ENCODE data around the gene DEXI. TPM values are rescaled to one million over a fixed set of nuclear protein-coding genes. Genes with fewer than 3 reads are reported as not detected.
A peak's percentile ranks its signal among the peaks of the same experiment; 100 is the strongest.

DEXI gene
- total RNA-seq, 1 donor from 2014 or later: 38.0 TPM

GRCh38 chr16:10964891-10965326, 22.6 kb upstream of the DEXI start:
- peaks cover 51% of the 10 kb centered on the region for H3K36me3 Mint-ChIP-seq (ENCODE audit: low read depth)
- H3K4me3 Mint-ChIP-seq: peak overlapping the region; percentile 57
- peak; percentile 87 for DNase-seq
- peaks cover 53% of the 10 kb centered on the region for H3K4me1 Mint-ChIP-seq
- H3K27me3 Mint-ChIP-seq: no peaks in the 10 kb centered on the region
- no peaks in the 10 kb centered on the region for H3K9me3 Mint-ChIP-seq
- H3K27ac Mint-ChIP-seq: peak overlapping the region; percentile 88
- intact Hi-C loops (cut with micrococcal nuclease): loop anchor here (1.0 to 10.0 kb wide), 14 partner anchors 8 to 749 kb away; partner anchors contain the start of gene LITAF

DNA sequence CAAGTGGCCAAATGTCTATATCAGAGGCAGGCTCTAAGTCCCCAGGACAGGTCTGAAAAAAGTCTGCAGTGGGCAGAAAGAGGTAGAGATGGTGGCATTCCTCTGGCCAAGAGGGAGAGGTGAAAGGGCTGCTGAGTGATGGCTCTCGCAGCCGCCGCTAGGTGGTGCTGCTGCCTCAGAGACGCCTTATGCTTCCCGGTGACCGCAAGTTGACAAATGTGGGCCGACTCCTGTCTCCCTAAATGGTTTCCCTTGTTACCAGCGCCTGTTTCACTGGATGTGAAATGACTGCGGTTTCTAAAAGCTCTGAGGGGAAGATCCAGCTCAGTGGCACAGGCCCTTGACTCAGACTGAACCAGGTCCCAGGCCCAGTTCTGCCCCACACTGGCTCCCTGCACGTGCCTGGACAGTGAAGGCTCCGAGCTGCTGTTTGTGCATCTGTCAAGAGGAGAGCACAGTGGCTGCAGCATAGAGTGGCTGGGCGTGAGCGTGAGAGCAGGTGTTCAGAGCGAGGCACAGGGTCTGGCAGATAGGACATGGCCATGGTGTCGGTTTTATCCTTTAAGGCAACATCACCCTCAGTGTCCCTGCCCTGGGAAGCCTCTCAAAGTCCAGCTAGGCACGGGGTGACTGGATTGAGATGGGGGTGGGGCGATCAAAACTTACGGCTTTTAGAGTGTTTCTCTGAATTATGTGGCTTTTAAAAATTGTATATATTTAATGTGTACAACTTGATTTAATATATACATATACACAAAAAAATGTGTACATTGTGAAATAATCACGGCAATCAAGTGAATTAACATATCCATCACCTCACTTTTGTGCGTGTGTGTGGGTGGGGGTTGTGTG, 22.0 kb upstream of the DEXI start:
- intact Hi-C loops (cut with micrococcal nuclease): loop anchor here (1.0 to 10.0 kb wide), 10 partner anchors 10 to 750 kb away; partner anchors contain the start of gene LITAF
- DNase-seq: peak; percentile 95
- Mint-ChIP-seq H3K36me3 (ENCODE audit: low read depth) (peaks cover 50% of the 10 kb centered on the region), H3K27ac (peak overlapping the region; percentile 97), H3K4me3 (peak overlapping the region; percentile 74), H3K27me3 (no peaks in the 10 kb centered on the region), H3K9me3 (no peaks in the 10 kb centered on the region), H3K4me1 (peaks cover 53% of the 10 kb centered on the region)

DNA sequence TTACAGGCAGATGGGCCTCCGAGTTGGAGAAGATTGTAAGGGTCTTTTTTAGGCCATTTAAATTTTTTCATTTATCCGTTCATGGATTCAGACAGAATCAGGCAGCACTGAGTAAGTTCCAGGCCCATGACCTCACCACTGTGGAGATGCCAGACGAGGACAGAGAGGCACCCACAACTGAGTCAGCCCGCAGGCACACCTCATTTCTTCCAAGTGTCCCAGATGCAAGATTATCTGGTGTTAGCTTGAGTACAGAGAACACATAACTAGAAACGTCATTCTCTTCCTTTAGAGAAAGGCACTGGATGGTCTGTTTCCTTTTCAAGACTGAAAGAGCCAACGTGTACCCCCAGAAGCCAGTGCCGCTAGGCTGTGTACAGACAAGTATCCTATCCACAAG, 19.0 kb upstream of the DEXI start:
- DNase-seq: no peak
- Mint-ChIP-seq H3K36me3 (ENCODE audit: low read depth) (peaks cover 40% of the 10 kb centered on the region), H3K27me3 (no peaks in the 10 kb centered on the region), H3K27ac (no peak overlapping the region), H3K4me1 (peaks cover 53% of the 10 kb centered on the region), H3K4me3 (no peak overlapping the region), H3K9me3 (no peaks in the 10 kb centered on the region)
- intact Hi-C loops (cut with micrococcal nuclease): loop anchor here (10.0 kb wide), 1 partner anchor 624 kb away; the partner anchor contains the start of gene LITAF

GRCh38 chr16:10959161-10959560, 16.9 kb upstream of the DEXI start:
- H3K9me3 Mint-ChIP-seq: no peaks in the 10 kb centered on the region
- H3K27me3 Mint-ChIP-seq: no peaks in the 10 kb centered on the region
- no peak overlapping the region for H3K27ac Mint-ChIP-seq
- peaks cover 34% of the 10 kb centered on the region for H3K36me3 Mint-ChIP-seq (ENCODE audit: low read depth)
- intact Hi-C loops (cut with micrococcal nuclease): no loop called here
- no peak for DNase-seq
- no peak overlapping the region for H3K4me3 Mint-ChIP-seq
- H3K4me1 Mint-ChIP-seq: peaks cover 51% of the 10 kb centered on the region

GRCh38 chr16:10957771-10958482, 15.7 kb upstream of the DEXI start:
- Mint-ChIP-seq H3K27ac (peak overlapping the region; percentile 60), H3K9me3 (no peaks in the 10 kb centered on the region), H3K36me3 (ENCODE audit: low read depth) (peaks cover 23% of the 10 kb centered on the region), H3K4me3 (peak overlapping the region; percentile 1), H3K27me3 (no peaks in the 10 kb centered on the region), H3K4me1 (peaks cover 52% of the 10 kb centered on the region)
- DNase-seq: no peak
- intact Hi-C loops (cut with micrococcal nuclease): loop anchor here (1.0 kb wide), 1 partner anchor 7 kb away; no protein-coding TSS in a partner anchor

DNA sequence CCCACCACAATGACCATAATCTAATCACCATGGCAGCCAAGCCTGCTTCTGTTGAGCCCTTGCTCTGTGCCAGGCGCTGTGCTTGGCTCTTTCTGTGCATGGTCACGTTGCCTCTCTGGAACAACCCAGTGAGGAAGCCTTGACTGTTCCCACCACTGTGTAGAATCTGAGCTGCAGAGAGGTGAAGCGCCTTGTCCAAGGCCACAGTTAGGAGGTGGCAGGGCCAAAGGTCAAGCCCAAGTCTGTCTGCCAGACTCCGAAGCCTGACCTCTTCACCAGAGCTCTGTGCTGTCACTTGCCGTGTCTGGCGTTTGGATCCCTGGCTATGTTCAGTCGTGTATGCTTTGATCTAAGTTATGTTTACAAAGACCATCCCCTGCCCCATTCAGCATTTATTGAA, 12.6 kb upstream of the DEXI start:
- H3K27me3 Mint-ChIP-seq: no peaks in the 10 kb centered on the region
- intact Hi-C loops (cut with micrococcal nuclease): loop anchor here (1.0 to 2.0 kb wide), 2 partner anchors 9 to 760 kb away; no protein-coding TSS in a partner anchor
- peaks cover 10% of the 10 kb centered on the region for H3K36me3 Mint-ChIP-seq (ENCODE audit: low read depth)
- DNase-seq: no peak
- no peaks in the 10 kb centered on the region for H3K9me3 Mint-ChIP-seq
- H3K27ac Mint-ChIP-seq: peak overlapping the region; percentile 32
- H3K4me1 Mint-ChIP-seq: peaks cover 46% of the 10 kb centered on the region
- H3K4me3 Mint-ChIP-seq: peak overlapping the region; percentile 42

DNA sequence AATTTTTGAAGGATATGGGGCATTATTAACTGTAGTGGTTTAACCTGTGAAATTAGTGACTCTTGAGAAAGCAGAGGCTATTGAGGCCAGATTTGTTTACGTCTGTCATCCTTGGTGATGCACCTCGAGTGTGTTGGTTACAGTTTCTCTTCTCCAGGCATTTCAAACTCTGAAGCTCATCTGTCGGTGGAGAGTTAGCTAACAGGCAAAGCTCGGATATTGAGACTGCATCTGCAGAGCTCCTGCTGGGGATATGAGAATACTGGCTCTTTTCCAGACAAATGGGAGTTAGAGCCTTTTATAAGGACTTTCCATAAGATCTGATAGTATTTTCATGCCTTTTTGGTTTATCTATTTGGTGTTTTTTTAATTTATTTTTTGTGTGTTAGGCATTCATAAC, 8.8 kb upstream of the DEXI start:
- H3K36me3 Mint-ChIP-seq (ENCODE audit: low read depth): peaks cover 1% of the 10 kb centered on the region
- no peak for DNase-seq
- H3K27ac Mint-ChIP-seq: no peak overlapping the region
- H3K27me3 Mint-ChIP-seq: no peaks in the 10 kb centered on the region
- H3K9me3 Mint-ChIP-seq: no peaks in the 10 kb centered on the region
- H3K4me1 Mint-ChIP-seq: peaks cover 50% of the 10 kb centered on the region
- intact Hi-C loops (cut with micrococcal nuclease): no loop called here
- H3K4me3 Mint-ChIP-seq: no peak overlapping the region

GRCh38 chr16:10950393-10950792, 8.1 kb upstream of the DEXI start:
- Mint-ChIP-seq H3K27ac (no peak overlapping the region), H3K4me3 (no peak overlapping the region), H3K9me3 (no peaks in the 10 kb centered on the region), H3K36me3 (ENCODE audit: low read depth) (peaks cover 1% of the 10 kb centered on the region), H3K27me3 (no peaks in the 10 kb centered on the region), H3K4me1 (peaks cover 51% of the 10 kb centered on the region)
- intact Hi-C loops (cut with micrococcal nuclease): no loop called here
- no peak for DNase-seq

DNA sequence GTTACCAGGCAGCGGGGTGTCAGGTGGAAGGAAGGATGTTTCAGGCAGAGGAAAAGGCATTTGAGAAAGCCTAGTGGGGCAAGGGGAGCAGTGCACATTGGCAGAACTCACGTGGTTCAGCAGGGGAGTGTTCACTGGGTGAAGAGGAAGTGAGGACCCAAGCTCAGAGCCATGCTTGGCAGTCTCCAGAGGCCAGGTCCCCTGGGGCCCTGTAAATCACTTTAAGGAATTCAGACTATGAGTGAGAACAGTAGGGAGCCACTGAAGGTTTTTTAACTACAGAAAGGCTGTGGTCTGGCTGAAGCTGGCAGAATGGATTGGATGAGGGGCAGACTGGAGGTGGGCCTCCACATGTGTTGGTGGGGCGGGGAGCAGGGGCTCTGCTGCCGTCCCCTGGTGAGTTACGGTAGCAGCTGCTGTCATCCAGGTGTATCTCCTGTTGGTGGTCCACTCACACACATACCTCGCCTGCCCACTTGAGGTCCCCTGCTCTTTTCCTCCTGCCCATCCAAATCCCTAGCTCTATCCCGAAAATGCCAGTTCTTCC, 7.2 kb upstream of the DEXI start:
- Mint-ChIP-seq H3K36me3 (ENCODE audit: low read depth) (no peaks in the 10 kb centered on the region), H3K27me3 (no peaks in the 10 kb centered on the region), H3K4me1 (peaks cover 48% of the 10 kb centered on the region), H3K27ac (peak overlapping the region; percentile 64), H3K9me3 (no peaks in the 10 kb centered on the region), H3K4me3 (peak overlapping the region; percentile 43)
- DNase-seq: peak; percentile 84
- intact Hi-C loops (cut with micrococcal nuclease): no loop called here

- Mint-ChIP-seq H3K9me3 (no peaks in the 10 kb centered on the region), H3K4me3 (no peak overlapping the region), H3K36me3 (ENCODE audit: low read depth) (no peaks in the 10 kb centered on the region), H3K4me1 (peaks cover 51% of the 10 kb centered on the region), H3K27me3 (no peaks in the 10 kb centered on the region), H3K27ac (no peak overlapping the region)
- intact Hi-C loops (cut with micrococcal nuclease): no loop called here
- DNase-seq: no peak
Measured at GRCh38 chr16:10947211-10947787, 5.0 kb upstream of the DEXI start.

DNA sequence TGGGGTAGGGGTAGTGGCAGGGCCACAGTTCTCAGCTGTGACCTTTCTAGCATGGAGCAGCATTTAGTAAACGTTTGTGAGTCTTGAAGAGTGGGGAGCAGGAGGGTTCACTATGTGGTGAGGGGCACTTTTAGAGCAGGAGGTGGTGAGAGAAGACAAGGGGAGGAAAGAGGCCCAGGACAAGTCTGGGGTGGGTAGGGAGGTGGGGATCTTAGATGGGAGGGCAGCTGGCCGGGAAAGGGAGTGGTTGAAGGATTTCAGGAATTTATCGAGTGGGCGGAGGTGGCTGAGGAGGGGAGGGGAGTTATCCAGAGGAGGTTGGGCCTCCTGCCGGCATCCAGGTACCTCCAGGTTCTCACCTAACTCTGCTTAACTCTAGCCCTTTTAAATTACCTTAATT, 4.0 kb upstream of the DEXI start:
- no peaks in the 10 kb centered on the region for H3K9me3 Mint-ChIP-seq
- intact Hi-C loops (cut with micrococcal nuclease): no loop called here
- no peak for DNase-seq
- peaks cover 50% of the 10 kb centered on the region for H3K4me1 Mint-ChIP-seq
- H3K27ac Mint-ChIP-seq: no peak overlapping the region
- H3K4me3 Mint-ChIP-seq: peak overlapping the region; percentile 84
- H3K27me3 Mint-ChIP-seq: no peaks in the 10 kb centered on the region
- peaks cover 2% of the 10 kb centered on the region for H3K36me3 Mint-ChIP-seq (ENCODE audit: low read depth)

- intact Hi-C loops (cut with micrococcal nuclease): loop anchor here (2.0 kb wide), 1 partner anchor 202 kb away; the partner anchor contains the start of gene NUBP1
- H3K4me1 Mint-ChIP-seq: peaks cover 54% of the 10 kb centered on the region
- peak overlapping the region; percentile 84 for H3K4me3 Mint-ChIP-seq
- no peaks in the 10 kb centered on the region for H3K27me3 Mint-ChIP-seq
- H3K36me3 Mint-ChIP-seq (ENCODE audit: low read depth): peaks cover 7% of the 10 kb centered on the region
- peak overlapping the region; percentile 79 for H3K27ac Mint-ChIP-seq
- no peak for DNase-seq
- no peaks in the 10 kb centered on the region for H3K9me3 Mint-ChIP-seq
Measured at GRCh38 chr16:10945065-10945787, 3.0 kb upstream of the DEXI start.

Data from activated CD4-positive, alpha-beta T cell treated with anti-CD3 and anti-CD28 coated beads, Interleukin-2, amount 10 ng/mL, durations not matched to agents 24 days and 14 days (primary cell).